CD14-positive monocyte (primary cell): ENCODE results near the gene ARAP2. TPM values are rescaled to one million over a fixed set of nuclear protein-coding genes. Genes with fewer than 3 reads are reported as not detected.

ENCODE experiments used
- DNase-seq, 3 donors: peaks; one replicate each; pipeline ENCODE4 v3.0.0-alpha.2; 2011 to 2022
- H2AFZ ChIP-seq: 2 replicates; pipeline ENCODE4 v1.6.0; 2012; ENCODE audit warnings: mild to moderate bottlenecking, low read depth, low read length, inconsistent platforms; ENCODE audit not compliant: insufficient read depth, poor library complexity, severe bottlenecking
- H3K27ac ChIP-seq, 2 donors: 1 replicate in 1 of 2; 2 replicates in 1 of 2; pipeline ENCODE4 v1.5.1; 2012 to 2013; ENCODE audit warnings: low read length in 2 of 2, control low read depth in 1 of 2, inconsistent platforms in 1 of 2, low read depth in 1 of 2, mild to moderate bottlenecking in 1 of 2
- H3K27me3 ChIP-seq, 2 donors: one replicate each; pipeline versions ENCODE4 v1.6.0 to v1.6.1; 2011 to 2013; ENCODE audit warnings: low read length in 2 of 2; ENCODE audit not compliant: control insufficient read depth in 2 of 2, insufficient read depth in 2 of 2
- H3K36me3 ChIP-seq, 2 donors: replicated peaks in 1 of 2; 1 replicate in 1 of 2; 2 replicates in 1 of 2; pipeline versions ENCODE4 v1.5.1 to v1.6.1; 2012 to 2013; ENCODE audit warnings: low read length in 2 of 2, control low read depth in 1 of 2, inconsistent platforms in 1 of 2, mild to moderate bottlenecking in 1 of 2; ENCODE audit not compliant: insufficient read depth in 2 of 2, control insufficient read depth in 1 of 2
- H3K4me1 ChIP-seq, 2 donors: 1 replicate in 1 of 2; 2 replicates in 1 of 2; pipeline versions ENCODE4 v1.5.1 to v1.6.1; 2012 to 2013; ENCODE audit warnings: low read length in 2 of 2, control low read depth in 1 of 2, inconsistent platforms in 1 of 2, mild to moderate bottlenecking in 1 of 2, moderate library complexity in 1 of 2; ENCODE audit not compliant: insufficient read depth in 2 of 2, control insufficient read depth in 1 of 2
- H3K4me2 ChIP-seq: replicated peaks from 2 replicates; pipeline ENCODE3; 2012; ENCODE audit warnings: low read length, moderate library complexity, mild to moderate bottlenecking; ENCODE audit not compliant: poor library complexity, severe bottlenecking; ENCODE audit errors: extremely low read depth
- H3K4me3 ChIP-seq, 3 experiments: fragments of 200-600 bp in 1 of 3; sonication (generic) in 1 of 3; replicated peaks in 1 of 3; 1 replicate in 2 of 3; 2 replicates in 1 of 3; pipeline ENCODE4 v1.5.1; 2011 to 2013; ENCODE audit warnings: low read length in 3 of 3, mild to moderate bottlenecking in 3 of 3, control low read depth in 2 of 3, low read depth in 2 of 3, inconsistent platforms in 1 of 3, moderate library complexity in 1 of 3
- H3K79me2 ChIP-seq: 2 replicates; pipeline ENCODE4 v1.6.0; 2012; ENCODE audit warnings: mild to moderate bottlenecking, control low read depth, inconsistent platforms, low read length, moderate library complexity; ENCODE audit not compliant: insufficient read depth
- H3K9ac ChIP-seq: 2 replicates; pipeline ENCODE4 v1.6.0; 2017; ENCODE audit warnings: low read length, mild to moderate bottlenecking; ENCODE audit not compliant: insufficient read depth, poor library complexity, severe bottlenecking
- H3K9me3 ChIP-seq, 2 donors: replicated peaks in 1 of 2; 1 replicate in 1 of 2; 2 replicates in 1 of 2; pipeline versions ENCODE4 v1.5.1 to v1.6.1; 2012 to 2013; ENCODE audit warnings: low read length in 2 of 2, control low read depth in 1 of 2; ENCODE audit not compliant: control insufficient read depth in 1 of 2, insufficient read depth in 1 of 2
- H4K20me1 ChIP-seq: 2 replicates; pipeline ENCODE4 v1.6.0; 2012; ENCODE audit warnings: mild to moderate bottlenecking, low read length, control low read depth, moderate library complexity; ENCODE audit not compliant: insufficient read depth
- H3K27ac Mint-ChIP-seq, 7 donors: one replicate each; pipeline ENCODE4 v1.8.0; 2020; ENCODE audit warnings: mild to moderate bottlenecking in 7 of 7, mixed read lengths in 7 of 7, moderate library complexity in 6 of 7, inconsistent platforms in 2 of 7
- H3K27me3 Mint-ChIP-seq, 3 donors: one replicate each; pipeline ENCODE4 v1.8.0; 2021 to 2022; ENCODE audit warnings: low read depth in 3 of 3, mild to moderate bottlenecking in 3 of 3, mixed read lengths in 3 of 3, moderate library complexity in 3 of 3, inconsistent platforms in 1 of 3
- H3K36me3 Mint-ChIP-seq, 2 donors: one replicate each; pipeline ENCODE4 v1.8.0; 2020; ENCODE audit warnings: mixed read lengths in 2 of 2, inconsistent platforms in 1 of 2, mild to moderate bottlenecking in 1 of 2
- H3K4me1 Mint-ChIP-seq: one replicate; pipeline ENCODE4 v1.8.0; 2020; ENCODE audit warnings: mild to moderate bottlenecking, mixed read lengths
- H3K4me3 Mint-ChIP-seq, 2 donors: one replicate each; pipeline ENCODE4 v1.8.0; 2020; ENCODE audit warnings: mild to moderate bottlenecking in 2 of 2, mixed read lengths in 2 of 2, moderate library complexity in 1 of 2
- H3K9me3 Mint-ChIP-seq, 7 donors: one replicate each; pipeline ENCODE4 v1.8.0; 2020 to 2022; ENCODE audit warnings: mixed read lengths in 7 of 7, mild to moderate bottlenecking in 6 of 7, moderate library complexity in 6 of 7, inconsistent platforms in 2 of 7
- WGBS: methylation state at CpG from one replicate; pipeline ENCODE4 v1.1.5; 2013; ENCODE audit warnings: missing lambda C conversion rate; ENCODE audit not compliant: insufficient coverage; 5-methylcytosine and 5-hydroxymethylcytosine counted together
- intact Hi-C, 2 donors: fragments of 100-400 bp; cut with micrococcal nuclease; formaldehyde crosslinking; loops; one replicate each; pipeline versions ENCODE4 v1.15.0 to v1.15.1; 2023
- polyA plus RNA-seq, 3 donors: library from polyadenylated mRNA; depleted of rRNA in 1 of 3; unstranded in 2 of 3; stranded (reverse) in 1 of 3; fragments of 300-500 nt in 2 of 3; fragments of >200 nt in 1 of 3; fragmentation: Illumina TruSeq in 2 of 3; gene quantifications; 1 replicate in 2 of 3; 2 replicates in 1 of 3; pipeline ENCODE4 v1.2.3, GENCODE V29; 2012 to 2021
- TF ChIP-seq, protein P1 (sequence below): fragments of 200-600 bp; IDR thresholded peaks from one replicate; pipeline ENCODE4 v1.8.0; 2022; ENCODE audit warnings: antibody characterized with exemption, mild to moderate bottlenecking

Gene ARAP2
- polyA plus RNA-seq, 3 donors: 4.6 to 17.7 (median 5.6) TPM

DNA sequence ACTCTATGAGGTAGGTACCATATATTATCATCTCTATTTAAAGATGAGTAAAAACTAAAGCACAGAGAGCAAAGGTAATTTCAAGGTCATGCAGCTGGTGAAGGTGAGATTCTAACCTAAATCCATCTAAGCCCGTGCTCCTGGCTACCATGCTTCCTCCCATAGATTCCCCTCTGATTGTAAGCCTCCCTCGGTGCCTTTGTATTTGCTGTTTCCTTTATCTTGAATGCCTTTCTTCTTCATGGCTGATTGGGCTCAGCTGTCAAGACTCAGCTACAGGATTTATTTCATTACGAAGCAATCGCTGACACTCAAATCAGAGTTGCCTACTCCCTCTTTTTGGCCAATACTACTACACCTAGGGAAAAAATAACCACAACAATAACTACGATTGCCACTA lies 217.1 kb downstream of the ARAP2 start:
- TF ChIP-seq, protein P1, sequence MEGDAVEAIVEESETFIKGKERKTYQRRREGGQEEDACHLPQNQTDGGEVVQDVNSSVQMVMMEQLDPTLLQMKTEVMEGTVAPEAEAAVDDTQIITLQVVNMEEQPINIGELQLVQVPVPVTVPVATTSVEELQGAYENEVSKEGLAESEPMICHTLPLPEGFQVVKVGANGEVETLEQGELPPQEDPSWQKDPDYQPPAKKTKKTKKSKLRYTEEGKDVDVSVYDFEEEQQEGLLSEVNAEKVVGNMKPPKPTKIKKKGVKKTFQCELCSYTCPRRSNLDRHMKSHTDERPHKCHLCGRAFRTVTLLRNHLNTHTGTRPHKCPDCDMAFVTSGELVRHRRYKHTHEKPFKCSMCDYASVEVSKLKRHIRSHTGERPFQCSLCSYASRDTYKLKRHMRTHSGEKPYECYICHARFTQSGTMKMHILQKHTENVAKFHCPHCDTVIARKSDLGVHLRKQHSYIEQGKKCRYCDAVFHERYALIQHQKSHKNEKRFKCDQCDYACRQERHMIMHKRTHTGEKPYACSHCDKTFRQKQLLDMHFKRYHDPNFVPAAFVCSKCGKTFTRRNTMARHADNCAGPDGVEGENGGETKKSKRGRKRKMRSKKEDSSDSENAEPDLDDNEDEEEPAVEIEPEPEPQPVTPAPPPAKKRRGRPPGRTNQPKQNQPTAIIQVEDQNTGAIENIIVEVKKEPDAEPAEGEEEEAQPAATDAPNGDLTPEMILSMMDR: no peak

DNA sequence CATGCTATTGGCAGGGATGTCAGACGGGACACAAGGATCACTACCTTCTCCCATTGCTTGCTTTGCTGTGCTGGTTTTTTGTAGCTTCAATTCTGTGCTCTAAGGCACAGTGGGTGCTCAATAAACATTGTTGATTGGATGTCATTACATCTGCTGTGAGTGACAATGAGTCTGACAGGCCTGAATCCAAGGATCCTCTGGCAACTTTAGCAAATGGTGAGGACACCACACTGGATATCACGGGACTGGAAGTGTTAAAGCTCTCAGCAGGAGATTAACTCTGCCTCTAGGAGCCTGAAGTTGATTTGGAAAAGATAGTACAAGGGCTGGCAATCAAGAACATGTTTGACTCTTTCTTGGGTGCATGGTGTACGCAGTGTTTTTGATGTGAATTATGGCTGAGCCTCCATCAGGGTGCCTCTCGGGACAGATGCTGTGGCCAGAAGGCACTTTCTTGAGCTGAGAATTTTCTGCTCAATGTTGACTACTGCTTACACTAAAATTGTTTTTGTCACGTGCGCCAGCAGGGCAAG lies 217.9 kb downstream of the ARAP2 start:
- Mint-ChIP-seq H3K27me3 (no peaks in the 10 kb centered on the region), H3K4me3 (no peak overlapping the region), H3K27ac (no peak overlapping the region), H3K4me1 (no peaks in the 10 kb centered on the region), H3K36me3 (no peaks in the 10 kb centered on the region), H3K9me3 (peaks cover 0 to 5% (median 1%) of the 10 kb centered on the region in 7 donors)
- TF ChIP-seq, protein P1: no peak
- H3K27me3 ChIP-seq: no peaks in the 10 kb centered on the region
- no peaks in the 10 kb centered on the region for H3K79me2 ChIP-seq
- 100% methylated on average over 4 of the region's 6 CpGs for WGBS
- no peak overlapping the region for H3K27ac ChIP-seq
- intact Hi-C loops: no loop called here
- no peaks in the 10 kb centered on the region for H3K9me3 ChIP-seq
- H4K20me1 ChIP-seq: no peaks in the 10 kb centered on the region
- H3K9ac ChIP-seq: no peak overlapping the region
- no peak overlapping the region for H3K4me3 ChIP-seq
- H3K4me1 ChIP-seq: no peaks in the 10 kb centered on the region
- no peaks in the 10 kb centered on the region for H3K36me3 ChIP-seq
- no peak overlapping the region for H3K4me2 ChIP-seq
- no peak for DNase-seq
- H2AFZ ChIP-seq: no peak overlapping the region

More for the DNA sequence above, 217.1 kb downstream of the ARAP2 start:
- Histone ChIP-seq H3K4me2 (no peak overlapping the region), H4K20me1 (no peaks in the 10 kb centered on the region), H3K27me3 (no peaks in the 10 kb centered on the region), H3K4me3 (no peak overlapping the region), H3K4me1 (no peaks in the 10 kb centered on the region), H3K27ac (no peak overlapping the region), H3K9ac (no peak overlapping the region), H3K79me2 (no peaks in the 10 kb centered on the region), H3K36me3 (no peaks in the 10 kb centered on the region), H3K9me3 (no peaks in the 10 kb centered on the region), H2AFZ (no peak overlapping the region)
- intact Hi-C loops: no loop called here
- Mint-ChIP-seq H3K4me1 (no peaks in the 10 kb centered on the region), H3K9me3 (peaks cover 0 to 3% (median under 1%) of the 10 kb centered on the region in 7 donors), H3K4me3 (no peak overlapping the region), H3K27me3 (no peaks in the 10 kb centered on the region), H3K36me3 (no peaks in the 10 kb centered on the region), H3K27ac (no peak overlapping the region)
- DNase-seq: no peak
- WGBS: 98% methylated on average over 4 of the region's 5 CpGs
